Measurements from ENCODE around the gene OR11A1. TPM values are rescaled to one million over a fixed set of nuclear protein-coding genes. Genes with fewer than 3 reads are reported as not detected.

Gene OR11A1
- not detected for total RNA-seq

GRCh38 chr6:29456971-29457370 is at the start of gene OR11A1, which contains the start of gene OR2H1:
TSS of gene OR11A1 (minus strand) at chr6:29457071. CDS start at chr6:29427641, 29,430 bp downstream.
TSS of gene OR2H1 (plus strand) at chr6:29457155. CDS start at chr6:29461770, 4,615 bp downstream.
- DNase-seq (no peak), ATAC-seq (replicated peaks in 1 of 2) (no peak)
- Mint-ChIP-seq H3K27ac (no peak within 1 kb of the TSS), H3K4me1 (ENCODE audit: low read depth) (no peaks in the 10 kb centered on the region), H3K36me3 (ENCODE audit: insufficient read depth in 2 of 2) (no peaks in the 10 kb centered on the region), H3K27me3 (ENCODE audit: low read depth) (peaks cover 32% of the 10 kb centered on the region), H3K9me3 (no peaks in the 10 kb centered on the region), H3K4me3 (no peak within 1 kb of the TSS)

DNA sequence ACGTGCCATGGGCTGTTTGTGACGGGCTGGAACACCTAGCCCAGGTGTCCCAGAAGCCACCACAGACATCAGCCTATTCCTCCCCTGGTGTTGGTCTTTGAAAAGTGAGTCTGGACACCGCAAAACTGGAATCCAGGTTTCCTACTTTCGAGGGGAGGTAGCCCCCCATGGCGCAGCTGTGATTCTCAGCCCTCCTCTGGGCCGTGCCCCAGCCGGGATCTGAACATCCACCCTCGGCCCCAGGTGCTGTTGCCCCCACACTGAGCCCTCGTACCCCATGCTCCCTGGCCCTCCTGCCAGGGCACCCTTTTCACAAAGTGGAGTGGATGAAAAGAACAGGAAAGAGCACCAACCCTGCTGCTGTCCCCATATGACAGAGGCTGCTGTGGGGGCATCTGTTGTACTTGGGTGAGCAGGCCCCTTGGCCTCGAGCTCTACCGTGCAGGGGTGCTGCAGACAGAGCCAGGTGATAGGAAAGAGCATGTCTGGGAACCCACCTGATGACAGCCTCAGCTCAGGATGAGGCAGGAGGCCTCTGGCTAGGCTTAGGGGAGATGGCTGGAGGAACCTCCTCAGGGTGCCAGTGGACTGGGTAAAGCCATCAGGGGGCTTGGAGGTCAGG is 49.7 kb upstream of the OR11A1 start:
- Mint-ChIP-seq H3K27ac (no peak overlapping the region), H3K4me1 (ENCODE audit: low read depth) (no peaks in the 10 kb centered on the region), H3K36me3 (ENCODE audit: insufficient read depth in 2 of 2) (no peaks in the 10 kb centered on the region), H3K27me3 (ENCODE audit: low read depth) (peaks cover 16% of the 10 kb centered on the region), H3K4me3 (no peak overlapping the region), H3K9me3 (no peaks in the 10 kb centered on the region)
- DNase-seq (no peak), ATAC-seq (replicated peaks in 1 of 2) (no peak)

GRCh38 chr6:29505808-29506207 is 48.9 kb upstream of the OR11A1 start:
- Mint-ChIP-seq H3K4me3 (no peak overlapping the region), H3K27me3 (ENCODE audit: low read depth) (peaks cover 15% of the 10 kb centered on the region), H3K27ac (no peak overlapping the region), H3K9me3 (no peaks in the 10 kb centered on the region), H3K36me3 (ENCODE audit: insufficient read depth in 2 of 2) (no peaks in the 10 kb centered on the region), H3K4me1 (ENCODE audit: low read depth) (no peaks in the 10 kb centered on the region)
- DNase-seq = no peak
- no peak for ATAC-seq (replicated peaks in 1 of 2)

- ATAC-seq (replicated peaks in 1 of 2) (no peak), DNase-seq (no peak)
- H3K4me1 Mint-ChIP-seq (ENCODE audit: low read depth) = no peaks in the 10 kb centered on the region
- no peaks in the 10 kb centered on the region for H3K36me3 Mint-ChIP-seq (ENCODE audit: insufficient read depth in 2 of 2)
- H3K27ac Mint-ChIP-seq = no peak overlapping the region
- H3K9me3 Mint-ChIP-seq = no peaks in the 10 kb centered on the region
- peaks cover 19% of the 10 kb centered on the region for H3K27me3 Mint-ChIP-seq (ENCODE audit: low read depth)
- no peak overlapping the region for H3K4me3 Mint-ChIP-seq
Observed at GRCh38 chr6:29504961-29505360, 48.1 kb upstream of the OR11A1 start.

DNA sequence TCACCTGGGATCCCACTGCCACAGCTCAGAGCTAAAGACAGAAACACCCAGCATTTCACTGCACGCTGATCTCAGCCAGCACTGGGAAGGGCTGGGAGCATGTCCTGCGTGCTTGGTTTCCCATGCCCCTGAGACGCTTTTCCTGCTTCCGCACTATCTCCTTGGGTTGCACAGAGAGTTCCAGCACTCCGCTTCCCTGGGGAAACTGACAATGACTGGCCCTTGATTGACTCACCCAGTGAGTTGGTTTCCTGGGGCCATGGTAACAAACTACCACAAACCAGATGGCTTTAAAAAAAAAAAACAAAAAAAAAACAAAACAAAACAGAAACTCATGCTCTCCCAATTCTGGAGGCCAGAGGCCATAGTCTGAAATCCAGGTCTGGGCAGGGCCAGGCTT is 45.7 kb upstream of the OR11A1 start:
- no peak overlapping the region for H3K27ac Mint-ChIP-seq
- no peaks in the 10 kb centered on the region for H3K9me3 Mint-ChIP-seq
- H3K4me3 Mint-ChIP-seq = no peak overlapping the region
- no peaks in the 10 kb centered on the region for H3K36me3 Mint-ChIP-seq (ENCODE audit: insufficient read depth in 2 of 2)
- no peak for DNase-seq
- ATAC-seq (replicated peaks in 1 of 2) = no peak
- H3K4me1 Mint-ChIP-seq (ENCODE audit: low read depth) = no peaks in the 10 kb centered on the region
- H3K27me3 Mint-ChIP-seq (ENCODE audit: low read depth) = peaks cover 35% of the 10 kb centered on the region

DNA sequence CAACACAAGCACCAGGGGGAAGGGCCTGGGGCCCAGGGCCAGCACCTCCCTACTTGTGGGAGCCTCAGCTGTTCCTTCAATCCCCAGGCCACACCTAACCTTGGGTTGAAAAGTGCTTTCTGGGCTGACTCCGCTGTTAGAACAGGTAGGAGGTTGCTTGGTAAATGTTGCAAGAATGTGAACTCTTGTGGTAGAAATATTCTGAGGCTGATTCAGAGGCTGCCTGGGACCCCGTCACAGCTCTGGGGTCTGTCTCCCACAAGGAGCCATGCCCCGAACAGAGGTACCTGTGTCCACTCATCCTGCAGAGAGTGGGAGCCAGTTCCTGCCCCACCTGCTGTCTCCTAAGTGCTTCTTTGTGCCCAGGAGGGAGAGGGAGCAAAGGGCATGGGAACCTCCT is 45.3 kb upstream of the OR11A1 start:
- DNase-seq (no peak), ATAC-seq (replicated peaks in 1 of 2) (no peak)
- Mint-ChIP-seq H3K27me3 (ENCODE audit: low read depth) (peaks cover 35% of the 10 kb centered on the region), H3K9me3 (no peaks in the 10 kb centered on the region), H3K4me1 (ENCODE audit: low read depth) (no peaks in the 10 kb centered on the region), H3K27ac (no peak overlapping the region), H3K4me3 (no peak overlapping the region), H3K36me3 (ENCODE audit: insufficient read depth in 2 of 2) (no peaks in the 10 kb centered on the region)

DNA sequence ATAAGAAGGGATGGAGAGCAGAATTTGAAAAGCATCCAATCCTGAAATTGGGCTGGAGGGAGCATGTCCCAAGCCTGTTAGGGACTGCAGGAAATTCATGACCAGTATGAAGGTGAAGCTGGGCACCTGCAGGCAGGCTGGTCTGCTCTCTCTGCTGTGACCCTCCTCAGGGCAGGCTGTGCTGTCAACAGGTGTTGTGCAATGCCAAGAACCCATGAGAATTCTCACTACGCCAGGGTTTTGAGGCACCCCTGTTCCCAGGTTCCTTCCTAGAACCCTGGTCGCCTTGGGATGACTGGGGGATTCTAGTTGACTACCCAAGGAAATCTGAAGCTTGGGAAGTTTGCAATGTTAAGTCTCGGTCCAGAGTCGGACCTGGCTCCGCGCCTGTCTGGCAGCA is 44.2 kb upstream of the OR11A1 start:
- Mint-ChIP-seq H3K27ac (no peak overlapping the region), H3K9me3 (no peaks in the 10 kb centered on the region), H3K27me3 (ENCODE audit: low read depth) (peaks cover 35% of the 10 kb centered on the region), H3K36me3 (ENCODE audit: insufficient read depth in 2 of 2) (no peaks in the 10 kb centered on the region), H3K4me3 (no peak overlapping the region), H3K4me1 (ENCODE audit: low read depth) (no peaks in the 10 kb centered on the region)
- DNase-seq (no peak), ATAC-seq (replicated peaks in 1 of 2) (no peak)

GRCh38 chr6:29500594-29500993 is 43.7 kb upstream of the OR11A1 start:
- Mint-ChIP-seq H3K27me3 (ENCODE audit: low read depth) (peaks cover 36% of the 10 kb centered on the region), H3K36me3 (ENCODE audit: insufficient read depth in 2 of 2) (no peaks in the 10 kb centered on the region), H3K27ac (no peak overlapping the region), H3K4me3 (no peak overlapping the region), H3K4me1 (ENCODE audit: low read depth) (no peaks in the 10 kb centered on the region), H3K9me3 (no peaks in the 10 kb centered on the region)
- DNase-seq (no peak), ATAC-seq (replicated peaks in 1 of 2) (no peak)

DNA sequence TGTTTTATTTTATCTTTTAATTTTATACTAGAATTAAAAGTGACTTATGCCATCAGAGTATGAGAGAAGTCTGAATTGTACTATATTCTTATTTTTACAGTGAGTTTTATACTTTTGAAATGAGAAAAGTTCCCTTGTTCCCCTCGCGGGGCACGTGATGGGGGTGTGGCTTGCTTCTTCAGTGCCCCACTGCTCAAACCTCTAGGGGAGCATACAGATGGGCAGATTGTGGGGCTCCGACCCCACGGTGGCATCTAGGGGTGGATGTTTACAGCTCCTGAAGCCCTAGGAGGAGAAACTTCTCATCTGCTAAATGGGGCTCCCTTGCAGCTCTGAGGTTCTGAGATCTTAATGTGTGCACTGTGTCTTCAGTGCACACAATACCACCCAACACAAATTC is 42.8 kb upstream of the OR11A1 start:
- DNase-seq (no peak), ATAC-seq (replicated peaks in 1 of 2) (no peak)
- Mint-ChIP-seq H3K4me1 (ENCODE audit: low read depth) (no peaks in the 10 kb centered on the region), H3K9me3 (no peaks in the 10 kb centered on the region), H3K27me3 (ENCODE audit: low read depth) (peaks cover 45% of the 10 kb centered on the region), H3K36me3 (ENCODE audit: insufficient read depth in 2 of 2) (no peaks in the 10 kb centered on the region), H3K4me3 (no peak overlapping the region), H3K27ac (no peak overlapping the region)

DNA sequence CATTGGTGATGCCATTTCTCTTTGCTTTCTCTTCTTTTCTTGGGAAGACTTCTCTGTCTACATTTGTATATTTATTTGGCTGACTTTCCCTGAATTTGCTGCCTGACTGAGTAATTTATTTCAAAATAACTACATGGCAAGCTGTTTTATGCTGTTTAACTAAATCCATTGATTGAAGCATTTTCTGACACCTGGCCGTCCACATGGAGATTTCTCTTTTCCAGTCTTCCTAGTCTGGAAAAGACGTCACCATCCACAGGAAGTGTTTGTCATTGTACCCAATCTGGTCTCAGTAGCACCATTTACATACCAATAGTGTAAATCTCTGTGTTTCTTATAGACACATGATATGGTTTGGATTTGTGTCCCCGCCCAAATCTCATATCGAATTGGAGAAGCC is 40.1 kb upstream of the OR11A1 start:
- no peak overlapping the region for H3K27ac Mint-ChIP-seq
- H3K4me3 Mint-ChIP-seq = no peak overlapping the region
- peaks cover 37% of the 10 kb centered on the region for H3K27me3 Mint-ChIP-seq (ENCODE audit: low read depth)
- no peaks in the 10 kb centered on the region for H3K9me3 Mint-ChIP-seq
- ATAC-seq (replicated peaks in 1 of 2) (no peak), DNase-seq (no peak)
- H3K36me3 Mint-ChIP-seq (ENCODE audit: insufficient read depth in 2 of 2) = no peaks in the 10 kb centered on the region
- H3K4me1 Mint-ChIP-seq (ENCODE audit: low read depth) = no peaks in the 10 kb centered on the region

DNA sequence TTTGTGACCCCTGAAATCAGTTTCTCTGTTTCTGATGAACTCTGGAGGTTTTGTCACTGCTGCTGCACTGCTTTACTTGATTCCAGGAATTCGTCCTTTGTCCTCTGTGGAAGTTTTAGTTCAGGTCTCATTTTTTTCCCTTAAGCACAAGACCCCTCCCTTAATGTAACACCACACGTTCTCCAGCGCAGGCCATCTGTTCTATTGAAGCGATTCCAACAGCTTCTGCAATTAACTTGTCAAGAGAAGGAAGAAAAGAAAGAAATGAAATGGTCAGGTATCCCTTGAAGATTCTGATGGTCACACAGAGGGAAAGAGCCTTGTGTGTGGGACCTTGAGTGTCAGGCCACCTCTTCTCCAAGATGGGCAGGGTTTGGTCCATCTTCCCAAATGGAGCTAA is 38.7 kb upstream of the OR11A1 start:
- Mint-ChIP-seq H3K27ac (no peak overlapping the region), H3K36me3 (ENCODE audit: insufficient read depth in 2 of 2) (no peaks in the 10 kb centered on the region), H3K27me3 (ENCODE audit: low read depth) (peaks cover 37% of the 10 kb centered on the region), H3K4me3 (no peak overlapping the region), H3K4me1 (ENCODE audit: low read depth) (no peaks in the 10 kb centered on the region), H3K9me3 (no peaks in the 10 kb centered on the region)
- no peak for DNase-seq
- ATAC-seq (replicated peaks in 1 of 2) = no peak

DNA sequence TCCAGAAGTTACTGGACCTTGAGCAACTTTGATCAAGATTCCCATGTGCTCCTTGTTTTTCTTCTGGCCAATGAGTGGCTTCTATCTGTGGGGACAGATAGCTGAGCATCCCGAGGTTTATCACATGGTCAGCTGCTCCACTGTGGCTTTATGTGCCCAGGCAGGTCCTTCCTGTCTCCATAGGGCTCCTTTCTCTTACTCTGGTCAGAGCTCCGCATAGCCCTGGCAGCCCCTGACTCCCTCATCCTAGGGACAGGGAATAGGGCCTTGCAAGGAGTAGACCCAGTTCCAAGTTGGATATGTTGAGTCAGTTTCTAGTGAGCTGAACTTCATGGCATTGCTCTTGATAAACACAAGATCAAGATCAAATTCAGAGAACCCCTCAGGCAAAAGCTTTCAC is 37.3 kb upstream of the OR11A1 start:
- no peaks in the 10 kb centered on the region for H3K36me3 Mint-ChIP-seq (ENCODE audit: insufficient read depth in 2 of 2)
- no peak overlapping the region for H3K4me3 Mint-ChIP-seq
- no peak for ATAC-seq (replicated peaks in 1 of 2)
- H3K4me1 Mint-ChIP-seq (ENCODE audit: low read depth) = no peaks in the 10 kb centered on the region
- peaks cover 25% of the 10 kb centered on the region for H3K27me3 Mint-ChIP-seq (ENCODE audit: low read depth)
- no peak for DNase-seq
- no peaks in the 10 kb centered on the region for H3K9me3 Mint-ChIP-seq
- H3K27ac Mint-ChIP-seq = no peak overlapping the region

DNA sequence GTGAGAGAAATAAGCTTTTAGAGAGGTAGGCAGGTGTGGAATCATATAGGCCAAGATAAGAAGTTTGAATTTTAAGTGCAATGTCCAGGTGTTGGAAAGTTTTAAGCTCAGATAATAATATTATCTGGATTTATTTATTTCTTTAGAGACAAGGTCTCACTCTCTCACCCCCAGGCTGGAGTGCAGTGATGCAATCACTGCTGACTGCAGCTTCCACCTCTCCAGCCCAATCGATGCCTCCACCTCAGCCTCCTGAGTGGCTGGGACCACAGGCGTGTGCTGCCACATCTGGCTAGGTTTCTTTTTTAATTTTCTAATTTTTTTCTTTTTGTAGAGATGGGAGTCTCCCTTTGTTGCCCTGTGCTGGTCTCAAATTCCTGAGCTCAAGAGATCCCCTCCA is 36.4 kb upstream of the OR11A1 start:
- Mint-ChIP-seq H3K27me3 (ENCODE audit: low read depth) (peaks cover 17% of the 10 kb centered on the region), H3K4me3 (no peak overlapping the region), H3K4me1 (ENCODE audit: low read depth) (no peaks in the 10 kb centered on the region), H3K9me3 (no peaks in the 10 kb centered on the region), H3K27ac (no peak overlapping the region), H3K36me3 (ENCODE audit: insufficient read depth in 2 of 2) (no peaks in the 10 kb centered on the region)
- DNase-seq = no peak
- no peak for ATAC-seq (replicated peaks in 1 of 2)

DNA sequence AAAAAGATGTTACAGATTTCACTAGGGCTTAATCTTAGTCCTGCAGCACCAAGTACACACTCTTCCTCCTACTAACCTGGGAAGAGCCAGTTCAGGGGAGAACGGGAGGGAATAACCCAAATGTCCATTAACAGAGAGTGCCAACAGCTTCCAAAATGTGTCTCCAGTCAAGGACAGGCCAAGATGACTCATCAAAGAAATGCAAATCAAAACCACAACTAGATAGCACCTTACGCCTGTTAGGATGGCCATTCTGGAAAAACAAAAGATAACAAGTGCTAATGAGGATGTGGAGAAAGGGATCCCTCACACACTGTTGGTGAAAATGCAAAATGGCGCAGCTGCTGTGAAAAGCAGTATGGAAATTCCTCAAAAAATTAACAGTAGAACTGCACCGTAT is 34.7 kb upstream of the OR11A1 start:
- no peak for DNase-seq
- H3K4me3 Mint-ChIP-seq = no peak overlapping the region

More for the DNA sequence above, 34.7 kb upstream of the OR11A1 start:
- Mint-ChIP-seq H3K9me3 (no peaks in the 10 kb centered on the region), H3K27me3 (ENCODE audit: low read depth) (peaks cover 24% of the 10 kb centered on the region), H3K4me1 (ENCODE audit: low read depth) (no peaks in the 10 kb centered on the region), H3K36me3 (ENCODE audit: insufficient read depth in 2 of 2) (no peaks in the 10 kb centered on the region), H3K27ac (no peak overlapping the region)
- ATAC-seq (replicated peaks in 1 of 2) = no peak
